HEK293 (cell line): ENCODE data around the gene ROS1.
"Not testable (repeated sequence)": the region's sequence is repeated elsewhere in the genome, so short reads cannot be mapped to it uniquely, and the experiment has no call there.

Experiments
- CTCF ChIA-PET: fragments of 350-600 bp; formaldehyde crosslinking; extraction: SDS; loops from one replicate; lab custom pipeline; 2021; ENCODE audit warnings: antibody characterized with exemption; lab: Yijun Ruan, JAX
- POLR2A ChIA-PET: fragments of 300-600 bp; formaldehyde crosslinking; extraction: SDS; loops from one replicate; lab custom pipeline; 2020; ENCODE audit warnings: antibody characterized with exemption, inconsistent platforms; lab: Yijun Ruan, JAX
- H3K27ac ChIP-seq: fragments of 200-500 bp; sonication (Bioruptor generic); 2 replicates; pipeline ENCODE4 v1.5.1; 2014; ENCODE audit warnings: low read depth, low read length, control low read depth, inconsistent platforms; ENCODE audit errors: extremely low read depth
- H3K36me3 ChIP-seq, 2 experiments: fragments of 200-500 bp in 1 of 2; sonication (Bioruptor generic) in 1 of 2; 1 replicate in 1 of 2; 2 replicates in 1 of 2; pipeline ENCODE4 v1.5.1; 2014 to 2017; ENCODE audit warnings: inconsistent platforms in 2 of 2, low read length in 2 of 2; ENCODE audit not compliant: control insufficient read depth in 2 of 2, insufficient read depth in 1 of 2
- H3K4me1 ChIP-seq: fragments of 200-500 bp; sonication (Bioruptor generic); 2 replicates; pipeline ENCODE4 v1.5.1; 2014; ENCODE audit warnings: mild to moderate bottlenecking, low read length, inconsistent platforms; ENCODE audit not compliant: control insufficient read depth, insufficient read depth
- H3K4me3 ChIP-seq: 2 replicates; pipeline ENCODE4 v1.5.1; 2011; ENCODE audit warnings: low read depth, mild to moderate bottlenecking, control low read depth, low read length, moderate library complexity
- H3K9me3 ChIP-seq: fragments of 200-500 bp; sonication (Bioruptor generic); 2 replicates; pipeline ENCODE4 v1.5.1; 2014; ENCODE audit warnings: low read depth, low read length, inconsistent platforms; ENCODE audit not compliant: control insufficient read depth, insufficient read depth
- GFI1B ChIP-seq: fragments of 450-650 bp; formaldehyde crosslinking; IDR thresholded peaks from 2 replicates; pipeline ENCODE4 v1.5.1; 2016; ENCODE audit warnings: missing biosample characterization, missing genetic modification characterization
- MZF1 ChIP-seq: fragments of 450-650 bp; formaldehyde crosslinking; IDR thresholded peaks from 2 replicates; pipeline ENCODE4 v1.5.1; 2017; ENCODE audit warnings: missing biosample characterization, missing genetic modification characterization, borderline replicate concordance
- OSR2 ChIP-seq: fragments of 450-650 bp; formaldehyde crosslinking; IDR thresholded peaks from 2 replicates; pipeline ENCODE4 v1.5.1; 2016; ENCODE audit warnings: missing biosample characterization, missing genetic modification characterization
- PRDM1 ChIP-seq: fragments of 450-650 bp; formaldehyde crosslinking; IDR thresholded peaks from 2 replicates; pipeline ENCODE4; 2016; ENCODE audit warnings: missing biosample characterization, missing genetic modification characterization
- SALL2 ChIP-seq: fragments of 450-650 bp; formaldehyde crosslinking; IDR thresholded peaks from 2 replicates; pipeline ENCODE4 v1.5.0; 2017; ENCODE audit warnings: missing biosample characterization, mild to moderate bottlenecking, missing genetic modification characterization, borderline replicate concordance
- SP3 ChIP-seq: fragments of 450-650 bp; formaldehyde crosslinking; IDR thresholded peaks from 2 replicates; pipeline ENCODE4 v1.5.1; 2016; ENCODE audit warnings: missing biosample characterization, missing genetic modification characterization
- ZNF138 ChIP-seq: fragments of 450-650 bp; formaldehyde crosslinking; IDR thresholded peaks from 2 replicates; pipeline ENCODE4 v1.5.1; 2016; ENCODE audit warnings: missing biosample characterization, missing genetic modification characterization, borderline replicate concordance
- ZNF155 ChIP-seq: fragments of 450-650 bp; formaldehyde crosslinking; IDR thresholded peaks from 2 replicates; pipeline ENCODE4 v1.5.1; 2016; ENCODE audit warnings: missing biosample characterization, missing genetic modification characterization
- ZNF221 ChIP-seq: fragments of 450-650 bp; formaldehyde crosslinking; IDR thresholded peaks from 2 replicates; pipeline ENCODE4 v1.5.1; 2017; ENCODE audit warnings: missing biosample characterization, missing genetic modification characterization, borderline replicate concordance
- ZNF510 ChIP-seq: fragments of 450-650 bp; formaldehyde crosslinking; IDR thresholded peaks from 2 replicates; pipeline ENCODE4 v1.5.1; 2018; ENCODE audit warnings: mild to moderate bottlenecking, missing genetic modification characterization, missing biosample characterization; ENCODE audit not compliant: insufficient replicate concordance
- ZNF76 ChIP-seq: fragments of 450-650 bp; formaldehyde crosslinking; IDR thresholded peaks from 2 replicates; pipeline ENCODE4; 2016; ENCODE audit warnings: low read depth, missing biosample characterization, missing genetic modification characterization, borderline replicate concordance
- TF ChIP-seq, protein P1 (sequence below): fragments of 450-650 bp; formaldehyde crosslinking; IDR thresholded peaks from 2 replicates; pipeline ENCODE4 v1.5.1; 2017; ENCODE audit warnings: missing biosample characterization, missing genetic modification characterization
- TF ChIP-seq, protein P2 (sequence below): fragments of 450-650 bp; formaldehyde crosslinking; IDR thresholded peaks from 2 replicates; pipeline ENCODE4 v1.5.1; 2016; ENCODE audit warnings: missing biosample characterization, missing genetic modification characterization
- TF ChIP-seq, protein P3 (sequence below): IDR thresholded peaks from 2 replicates; pipeline ENCODE4 v1.6.1; 2011; ENCODE audit warnings: mild to moderate bottlenecking, low read depth, low read length, borderline replicate concordance
- TF ChIP-seq, protein P4 (sequence below): fragments of 450-650 bp; formaldehyde crosslinking; IDR thresholded peaks from 2 replicates; pipeline ENCODE4 v1.5.1; 2016; ENCODE audit warnings: missing biosample characterization, missing genetic modification characterization, low read depth
- TF ChIP-seq, protein P5 (sequence below): fragments of 450-650 bp; formaldehyde crosslinking; IDR thresholded peaks from 2 replicates; pipeline ENCODE4 v1.5.1; 2016; ENCODE audit warnings: missing biosample characterization, missing genetic modification characterization

ROS1 gene

DNA sequence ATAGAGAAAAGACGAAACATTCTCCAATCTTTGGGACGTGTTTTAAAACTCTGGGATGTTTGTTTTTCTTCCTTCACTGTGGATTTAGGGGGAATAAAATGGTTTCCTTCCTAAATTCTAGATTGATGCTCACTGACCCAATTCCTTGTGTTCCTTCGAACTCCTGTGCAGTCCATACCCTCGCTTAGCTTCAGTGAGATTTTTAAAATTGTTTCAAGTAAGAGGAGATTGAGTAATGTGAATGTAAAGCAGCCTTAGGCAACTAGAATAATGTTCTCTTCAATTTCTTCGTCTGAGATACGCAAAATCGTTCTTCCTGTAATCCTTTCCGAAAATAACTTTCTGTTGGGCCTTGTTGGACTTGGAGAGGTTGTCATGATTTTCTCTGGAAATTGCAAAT, 162.9 kb downstream of the ROS1 start:
- ChIA-PET CTCF (no interaction called here), POLR2A (no interaction called here)
- Histone ChIP-seq H3K4me3 (no peak overlapping the region), H3K36me3 (no peaks in the 10 kb centered on the region), H3K4me1 (no peaks in the 10 kb centered on the region), H3K9me3 (no peaks in the 10 kb centered on the region), H3K27ac (no peak overlapping the region)
- no peak for TF ChIP-seq SALL2
- no peak for TF ChIP-seq ZNF76 (tag by site-specific recombination)
- TF ChIP-seq, protein P1, sequence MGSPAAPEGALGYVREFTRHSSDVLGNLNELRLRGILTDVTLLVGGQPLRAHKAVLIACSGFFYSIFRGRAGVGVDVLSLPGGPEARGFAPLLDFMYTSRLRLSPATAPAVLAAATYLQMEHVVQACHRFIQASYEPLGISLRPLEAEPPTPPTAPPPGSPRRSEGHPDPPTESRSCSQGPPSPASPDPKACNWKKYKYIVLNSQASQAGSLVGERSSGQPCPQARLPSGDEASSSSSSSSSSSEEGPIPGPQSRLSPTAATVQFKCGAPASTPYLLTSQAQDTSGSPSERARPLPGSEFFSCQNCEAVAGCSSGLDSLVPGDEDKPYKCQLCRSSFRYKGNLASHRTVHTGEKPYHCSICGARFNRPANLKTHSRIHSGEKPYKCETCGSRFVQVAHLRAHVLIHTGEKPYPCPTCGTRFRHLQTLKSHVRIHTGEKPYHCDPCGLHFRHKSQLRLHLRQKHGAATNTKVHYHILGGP (tag by site-specific recombination): no peak
- TF ChIP-seq, protein P2, sequence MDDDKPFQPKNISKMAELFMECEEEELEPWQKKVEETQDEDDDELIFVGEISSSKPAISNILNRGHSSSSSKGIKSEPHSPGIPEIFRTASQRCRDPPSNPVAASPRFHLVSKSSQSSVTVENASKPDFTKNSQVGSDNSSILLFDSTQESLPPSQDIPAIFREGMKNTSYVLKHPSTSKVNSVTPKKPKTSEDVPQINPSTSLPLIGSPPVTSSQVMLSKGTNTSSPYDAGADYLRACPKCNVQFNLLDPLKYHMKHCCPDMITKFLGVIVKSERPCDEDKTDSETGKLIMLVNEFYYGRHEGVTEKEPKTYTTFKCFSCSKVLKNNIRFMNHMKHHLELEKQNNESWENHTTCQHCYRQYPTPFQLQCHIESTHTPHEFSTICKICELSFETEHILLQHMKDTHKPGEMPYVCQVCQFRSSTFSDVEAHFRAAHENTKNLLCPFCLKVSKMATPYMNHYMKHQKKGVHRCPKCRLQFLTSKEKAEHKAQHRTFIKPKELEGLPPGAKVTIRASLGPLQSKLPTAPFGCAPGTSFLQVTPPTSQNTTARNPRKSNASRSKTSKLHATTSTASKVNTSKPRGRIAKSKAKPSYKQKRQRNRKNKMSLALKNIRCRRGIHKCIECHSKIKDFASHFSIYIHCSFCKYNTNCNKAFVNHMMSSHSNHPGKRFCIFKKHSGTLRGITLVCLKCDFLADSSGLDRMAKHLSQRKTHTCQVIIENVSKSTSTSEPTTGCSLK (tag by site-specific recombination): no peak
- no peak for TF ChIP-seq ZNF138
- TF ChIP-seq, protein P3, sequence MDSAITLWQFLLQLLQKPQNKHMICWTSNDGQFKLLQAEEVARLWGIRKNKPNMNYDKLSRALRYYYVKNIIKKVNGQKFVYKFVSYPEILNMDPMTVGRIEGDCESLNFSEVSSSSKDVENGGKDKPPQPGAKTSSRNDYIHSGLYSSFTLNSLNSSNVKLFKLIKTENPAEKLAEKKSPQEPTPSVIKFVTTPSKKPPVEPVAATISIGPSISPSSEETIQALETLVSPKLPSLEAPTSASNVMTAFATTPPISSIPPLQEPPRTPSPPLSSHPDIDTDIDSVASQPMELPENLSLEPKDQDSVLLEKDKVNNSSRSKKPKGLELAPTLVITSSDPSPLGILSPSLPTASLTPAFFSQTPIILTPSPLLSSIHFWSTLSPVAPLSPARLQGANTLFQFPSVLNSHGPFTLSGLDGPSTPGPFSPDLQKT: no peak

DNA sequence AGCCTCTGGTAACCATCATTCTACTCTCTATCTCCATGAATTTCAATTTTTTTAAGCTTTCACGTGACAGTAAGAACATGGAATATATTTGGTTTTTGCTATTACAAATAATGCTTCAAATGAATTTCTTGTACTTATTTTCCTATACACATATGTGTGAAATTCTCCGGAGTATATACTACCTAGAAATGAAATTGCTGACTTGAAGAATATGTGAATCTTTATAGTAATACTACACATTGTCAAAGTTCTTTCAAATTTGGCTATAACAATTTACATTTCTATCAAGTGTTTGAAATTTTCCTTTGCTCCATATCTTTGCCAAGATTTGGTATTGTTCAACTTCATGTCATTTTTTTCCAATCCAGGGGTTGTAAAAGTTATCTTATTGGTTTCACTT, 172.0 kb downstream of the ROS1 start:
- H3K4me1 ChIP-seq: no peaks in the 10 kb centered on the region
- H3K4me3 ChIP-seq: no peak overlapping the region
- CTCF ChIA-PET: interaction anchor here (1.9 kb wide), 1 partner anchor 11 kb away, joined by 4 read pairs; the partner anchor contains the start of gene VGLL2
- POLR2A ChIA-PET: no interaction called here
- no peaks in the 10 kb centered on the region for H3K36me3 ChIP-seq
- no peak overlapping the region for H3K27ac ChIP-seq
- no peak for TF ChIP-seq PRDM1
- no peak for TF ChIP-seq OSR2
- no peak for TF ChIP-seq ZNF221 (tag by site-specific recombination)
- TF ChIP-seq MZF1 (tag by site-specific recombination): no peak
- no peak for TF ChIP-seq ZNF510 (tag by site-specific recombination)
- TF ChIP-seq, protein P4, sequence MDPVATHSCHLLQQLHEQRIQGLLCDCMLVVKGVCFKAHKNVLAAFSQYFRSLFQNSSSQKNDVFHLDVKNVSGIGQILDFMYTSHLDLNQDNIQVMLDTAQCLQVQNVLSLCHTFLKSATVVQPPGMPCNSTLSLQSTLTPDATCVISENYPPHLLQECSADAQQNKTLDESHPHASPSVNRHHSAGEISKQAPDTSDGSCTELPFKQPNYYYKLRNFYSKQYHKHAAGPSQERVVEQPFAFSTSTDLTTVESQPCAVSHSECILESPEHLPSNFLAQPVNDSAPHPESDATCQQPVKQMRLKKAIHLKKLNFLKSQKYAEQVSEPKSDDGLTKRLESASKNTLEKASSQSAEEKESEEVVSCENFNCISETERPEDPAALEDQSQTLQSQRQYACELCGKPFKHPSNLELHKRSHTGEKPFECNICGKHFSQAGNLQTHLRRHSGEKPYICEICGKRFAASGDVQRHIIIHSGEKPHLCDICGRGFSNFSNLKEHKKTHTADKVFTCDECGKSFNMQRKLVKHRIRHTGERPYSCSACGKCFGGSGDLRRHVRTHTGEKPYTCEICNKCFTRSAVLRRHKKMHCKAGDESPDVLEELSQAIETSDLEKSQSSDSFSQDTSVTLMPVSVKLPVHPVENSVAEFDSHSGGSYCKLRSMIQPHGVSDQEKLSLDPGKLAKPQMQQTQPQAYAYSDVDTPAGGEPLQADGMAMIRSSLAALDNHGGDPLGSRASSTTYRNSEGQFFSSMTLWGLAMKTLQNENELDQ (tag by site-specific recombination): no peak
- TF ChIP-seq GFI1B (tag by site-specific recombination): no peak
- TF ChIP-seq SP3 (tag by site-specific recombination): no peak
- TF ChIP-seq, protein P5, sequence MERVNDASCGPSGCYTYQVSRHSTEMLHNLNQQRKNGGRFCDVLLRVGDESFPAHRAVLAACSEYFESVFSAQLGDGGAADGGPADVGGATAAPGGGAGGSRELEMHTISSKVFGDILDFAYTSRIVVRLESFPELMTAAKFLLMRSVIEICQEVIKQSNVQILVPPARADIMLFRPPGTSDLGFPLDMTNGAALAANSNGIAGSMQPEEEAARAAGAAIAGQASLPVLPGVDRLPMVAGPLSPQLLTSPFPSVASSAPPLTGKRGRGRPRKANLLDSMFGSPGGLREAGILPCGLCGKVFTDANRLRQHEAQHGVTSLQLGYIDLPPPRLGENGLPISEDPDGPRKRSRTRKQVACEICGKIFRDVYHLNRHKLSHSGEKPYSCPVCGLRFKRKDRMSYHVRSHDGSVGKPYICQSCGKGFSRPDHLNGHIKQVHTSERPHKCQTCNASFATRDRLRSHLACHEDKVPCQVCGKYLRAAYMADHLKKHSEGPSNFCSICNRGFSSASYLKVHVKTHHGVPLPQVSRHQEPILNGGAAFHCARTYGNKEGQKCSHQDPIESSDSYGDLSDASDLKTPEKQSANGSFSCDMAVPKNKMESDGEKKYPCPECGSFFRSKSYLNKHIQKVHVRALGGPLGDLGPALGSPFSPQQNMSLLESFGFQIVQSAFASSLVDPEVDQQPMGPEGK (tag by site-specific recombination): no peak
- no peak for TF ChIP-seq ZNF155
- H3K9me3 ChIP-seq: no peaks in the 10 kb centered on the region

DNA sequence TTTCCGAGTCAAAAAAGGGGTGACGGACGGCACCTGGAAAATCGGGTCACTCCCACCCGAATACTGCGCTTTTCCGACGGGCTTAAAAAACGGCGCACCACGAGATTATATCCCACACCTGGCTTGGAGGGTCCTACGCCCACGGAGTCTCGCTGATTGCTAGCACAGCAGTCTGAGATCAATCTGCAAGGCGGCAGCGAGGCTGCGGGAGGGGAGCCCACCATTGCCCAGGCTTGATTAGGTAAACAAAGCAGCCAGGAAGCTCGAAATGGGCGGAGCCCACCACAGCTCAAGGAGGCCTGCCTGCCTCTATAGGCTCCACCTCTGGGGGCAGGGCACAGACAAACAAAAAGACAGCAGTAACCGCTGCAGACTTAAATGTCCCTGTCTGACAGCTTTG, 180.8 kb downstream of the ROS1 start:
- H3K4me1 ChIP-seq, H3K36me3 ChIP-seq, H3K27ac ChIP-seq, H3K4me3 ChIP-seq, POLR2A ChIA-PET, CTCF ChIA-PET, H3K9me3 ChIP-seq: not testable (repeated sequence)

DNA sequence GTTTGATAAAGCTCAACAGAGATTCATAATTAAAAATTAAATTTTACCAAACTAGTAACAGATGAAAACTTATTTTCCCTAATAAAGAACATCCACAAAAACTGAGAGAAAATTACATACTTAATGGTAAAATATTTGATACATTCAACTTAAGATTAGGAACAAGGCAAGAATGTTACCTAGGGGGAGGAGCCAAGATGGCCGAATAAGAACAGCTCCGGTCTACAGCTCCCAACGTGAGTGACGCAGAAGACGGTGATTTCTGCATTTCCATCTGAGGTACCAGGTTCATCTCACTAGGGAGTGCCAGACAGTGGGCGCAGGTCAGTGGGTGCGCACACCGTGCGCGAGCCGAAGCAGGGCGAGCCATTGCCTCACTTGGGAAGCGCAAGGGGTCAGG, 181.2 kb downstream of the ROS1 start:
- H3K4me3 ChIP-seq, H3K9me3 ChIP-seq, H3K27ac ChIP-seq, CTCF ChIA-PET, H3K4me1 ChIP-seq, POLR2A ChIA-PET, H3K36me3 ChIP-seq: not testable (repeated sequence)
